ENCODE measurements around the gene RABGEF1. TPM values are rescaled to one million over a fixed set of nuclear protein-coding genes. Genes with fewer than 3 reads are reported as not detected.
A peak's percentile ranks its signal among the peaks of the same experiment; 100 is the strongest.
"Not testable (repeated sequence)": the region's sequence is repeated elsewhere in the genome, so short reads cannot be mapped to it uniquely, and the experiment has no call there.

Gene RABGEF1
- total RNA-seq, 2 experiments from 2014 or later, result 18.2 to 25.5 TPM

- peak overlapping the region; percentile 80 for H3K27ac ChIP-seq (ENCODE audit: low read depth, low read length, poor library complexity, severe bottlenecking)
- POLR2A ChIA-PET, result interaction anchor here (0.9 to 1.2 kb wide), 2 partner anchors 108 to 153 kb away, joined by 3 read pairs; no protein-coding TSS in a partner anchor
- H4K20me1 ChIP-seq (ENCODE audit: insufficient read depth, low read length); BruUV-seq (replicated peaks); H3K9me3 ChIP-seq (ENCODE audit: low read length); CTCF ChIA-PET (ENCODE audit: unreplicated experiment); H3K9me2 ChIP-seq (ENCODE audit: insufficient read depth, low read length): not testable (repeated sequence)
- peak; percentile 48 for TF ChIP-seq CTCF (conservative IDR thresholded peaks at IDR 0.05; ENCODE audit: low read length)
- peaks cover 37% of the 10 kb centered on the region for H3K4me1 ChIP-seq (ENCODE audit: insufficient read depth, low read length, poor library complexity, severe bottlenecking)
- peak overlapping the region; percentile 96 for H3K4me2 ChIP-seq (ENCODE audit: low read length)
- peaks cover 47% of the 10 kb centered on the region; the same call in 1 of the 2 replicates for H3K79me2 ChIP-seq (ENCODE audit: insufficient read depth, low read depth, low read length)
- intact Hi-C loops (cut with micrococcal nuclease; ENCODE audit: unreplicated experiment), result loop anchor here (5.0 kb wide), 3 partner anchors 101 to 256 kb away; partner anchors contain the start of genes SBDS, TMEM248 and TYW1
- DNase-seq (ENCODE audit: low spot score), result peak; percentile 65
- H3K4me3 ChIP-seq (ENCODE audit: low read depth, low read length, poor library complexity, severe bottlenecking), result peak overlapping the region; percentile 77
- peaks cover 24% of the 10 kb centered on the region for H3K36me3 ChIP-seq (ENCODE audit: insufficient read depth, low read length)
- peak overlapping the region; percentile 76 for H2AFZ ChIP-seq (ENCODE audit: low read length)
Observed at GRCh38 chr7:66740980-66741709, 612 bp downstream of the RABGEF1 start.

GRCh38 chr7:66741710-66742049 lies 1.1 kb downstream of the RABGEF1 start:
- Histone ChIP-seq H3K4me3 (ENCODE audit: low read depth, low read length, poor library complexity, severe bottlenecking) (peak overlapping the region; percentile 77), H4K20me1 (ENCODE audit: insufficient read depth, low read length) (no peaks in the 10 kb centered on the region), H3K9me2 (ENCODE audit: insufficient read depth, low read length) (no peaks in the 10 kb centered on the region), H3K79me2 (ENCODE audit: insufficient read depth, low read depth, low read length) (peaks cover 52% of the 10 kb centered on the region; the same call in 1 of the 2 replicates), H3K4me1 (ENCODE audit: insufficient read depth, low read length, poor library complexity, severe bottlenecking) (peaks cover 31% of the 10 kb centered on the region), H3K36me3 (ENCODE audit: insufficient read depth, low read length) (peaks cover 19% of the 10 kb centered on the region), H2AFZ (ENCODE audit: low read length) (no peak overlapping the region), H3K27ac (ENCODE audit: low read depth, low read length, poor library complexity, severe bottlenecking) (no peak overlapping the region), H3K9me3 (ENCODE audit: low read length) (no peaks in the 10 kb centered on the region), H3K4me2 (ENCODE audit: low read length) (peak overlapping the region; percentile 96)
- intact Hi-C loops (cut with micrococcal nuclease; ENCODE audit: unreplicated experiment), result loop anchor here (5.0 kb wide), 3 partner anchors 101 to 256 kb away; partner anchors contain the start of genes SBDS, TMEM248 and TYW1
- ChIA-PET POLR2A (no interaction called here), CTCF (ENCODE audit: unreplicated experiment) (no interaction called here)
- TF ChIP-seq EZH2phosphoT487 (IDR thresholded peaks at IDR 0.05; ENCODE audit: borderline replicate concordance, low read depth, low read length) (no peak), CTCF (conservative IDR thresholded peaks at IDR 0.05; ENCODE audit: low read length) (no peak)
- no TSS peak for BruUV-seq (replicated peaks)
- DNase-seq (ENCODE audit: low spot score), result no peak

GRCh38 chr7:66742298-66742697 lies 1.8 kb downstream of the RABGEF1 start:
- H4K20me1 ChIP-seq (ENCODE audit: insufficient read depth, low read length); DNase-seq (ENCODE audit: low spot score); H2AFZ ChIP-seq (ENCODE audit: low read length); CTCF ChIA-PET (ENCODE audit: unreplicated experiment); H3K4me3 ChIP-seq (ENCODE audit: low read depth, low read length, poor library complexity, severe bottlenecking); H3K27ac ChIP-seq (ENCODE audit: low read depth, low read length, poor library complexity, severe bottlenecking); H3K9me3 ChIP-seq (ENCODE audit: low read length); H3K9me2 ChIP-seq (ENCODE audit: insufficient read depth, low read length); BruUV-seq (replicated peaks): not testable (repeated sequence)
- H3K4me2 ChIP-seq (ENCODE audit: low read length), result peak overlapping the region; percentile 30; the same call in 1 of the 2 replicates
- H3K79me2 ChIP-seq (ENCODE audit: insufficient read depth, low read depth, low read length), result peaks cover 53% of the 10 kb centered on the region; the same call in 1 of the 2 replicates
- H3K36me3 ChIP-seq (ENCODE audit: insufficient read depth, low read length), result peaks cover 13% of the 10 kb centered on the region
- peaks cover 30% of the 10 kb centered on the region for H3K4me1 ChIP-seq (ENCODE audit: insufficient read depth, low read length, poor library complexity, severe bottlenecking)
- intact Hi-C loops (cut with micrococcal nuclease; ENCODE audit: unreplicated experiment), result loop anchor here (5.0 kb wide), 3 partner anchors 100 to 255 kb away; partner anchors contain the start of genes SBDS, TMEM248 and TYW1
- POLR2A ChIA-PET, result interaction anchor here (0.9 kb wide), 1 partner anchor 12 kb away, joined by 3 read pairs; no protein-coding TSS in a partner anchor

All from OCI-LY7 (cell line).